ENCODE data around the gene DPH1.

The DPH1 gene

GRCh38 chr17:2027528-2028233 is 2.3 kb upstream of the DPH1 start:
- TF ChIP-seq POLR2A (IDR thresholded peaks at IDR 0.05; ENCODE audit: low read depth, low read length) = no peak
- FAIRE-seq (no peak), DNase-seq (ENCODE audit: insufficient read length, low spot score) (no peak)

- FAIRE-seq (no peak), DNase-seq (ENCODE audit: insufficient read length, low spot score) (no peak)
- TF ChIP-seq POLR2A (IDR thresholded peaks at IDR 0.05; ENCODE audit: low read depth, low read length) = no peak
Measured at GRCh38 chr17:2028234-2028614, 1.7 kb upstream of the DPH1 start.

- FAIRE-seq = no peak
- no peak for TF ChIP-seq POLR2A (IDR thresholded peaks at IDR 0.05; ENCODE audit: low read depth, low read length)
- DNase-seq (ENCODE audit: insufficient read length, low spot score) = no peak
Measured at GRCh38 chr17:2028737-2029136, 1.2 kb upstream of the DPH1 start.

GRCh38 chr17:2030779-2031163 is 818 bp downstream of the DPH1 start:
- FAIRE-seq = no peak
- no peak for DNase-seq (ENCODE audit: insufficient read length, low spot score)

GRCh38 chr17:2033153-2033552 is 3.2 kb downstream of the DPH1 start:
- no peak for DNase-seq (ENCODE audit: insufficient read length, low spot score)
- TF ChIP-seq POLR2A (IDR thresholded peaks at IDR 0.05; ENCODE audit: low read depth, low read length) = no peak
- no peak for FAIRE-seq

More at GRCh38 chr17:2030779-2031163, 818 bp downstream of the DPH1 start:
- TF ChIP-seq POLR2A (IDR thresholded peaks at IDR 0.05; ENCODE audit: low read depth, low read length) = no peak

DNA sequence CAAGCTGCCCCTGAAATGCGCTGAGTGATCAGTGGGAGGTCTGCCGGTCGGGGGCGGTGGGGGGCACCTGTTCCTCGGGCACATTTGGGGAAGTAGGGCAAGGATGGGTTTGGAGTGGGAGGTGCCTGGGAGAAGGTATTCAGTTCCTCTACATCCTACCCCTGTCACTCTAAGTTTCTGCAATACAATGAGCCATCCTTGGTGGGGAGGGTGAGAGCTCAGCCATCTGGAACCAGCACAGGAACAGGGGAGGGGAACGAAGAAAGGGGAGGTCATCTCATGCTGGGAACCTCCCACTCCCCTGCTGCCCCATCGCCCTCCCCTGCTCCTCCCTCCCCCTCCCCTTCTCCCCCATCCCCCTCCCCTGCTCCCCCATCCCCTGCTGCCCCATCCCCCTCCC is 4.2 kb downstream of the DPH1 start:
- FAIRE-seq (no peak), DNase-seq (ENCODE audit: insufficient read length, low spot score) (no peak)
- no peak for TF ChIP-seq POLR2A (IDR thresholded peaks at IDR 0.05; ENCODE audit: low read depth, low read length)

DNA sequence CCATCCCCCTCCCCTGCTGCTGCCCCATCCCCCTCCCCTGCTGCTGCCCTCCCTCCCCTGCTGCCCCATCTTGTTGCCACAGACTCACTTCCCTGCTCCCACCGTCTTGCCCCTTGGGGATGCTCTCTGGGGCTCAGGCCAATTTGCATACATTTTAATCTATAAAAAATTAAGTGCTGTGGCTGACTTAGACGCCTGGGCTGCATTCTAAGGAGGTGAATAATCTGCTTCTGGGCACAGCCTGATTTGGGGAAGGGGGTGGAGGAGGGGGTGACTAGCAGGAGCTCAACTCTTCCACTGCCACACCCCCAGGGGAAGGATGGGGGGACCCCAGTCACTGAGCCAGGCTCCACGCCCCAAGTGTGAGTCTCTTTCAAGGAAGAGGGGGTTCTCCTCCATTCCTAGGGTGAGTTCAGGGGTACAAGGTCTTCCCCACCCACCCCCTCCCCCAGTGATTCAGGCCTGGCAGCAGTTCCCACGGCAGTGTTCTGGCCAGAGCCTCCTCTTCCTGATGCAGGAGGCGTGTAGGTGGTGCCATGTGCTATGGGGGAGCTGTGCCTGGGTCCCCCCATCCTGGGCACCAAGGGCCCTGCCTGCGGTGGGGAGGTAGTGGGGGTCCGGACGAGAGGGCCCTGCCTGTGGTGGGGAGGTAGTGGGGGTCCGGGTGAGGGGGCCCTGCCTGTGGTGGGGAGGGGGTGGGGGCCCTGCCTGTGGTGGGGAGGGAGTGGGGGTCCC is 5.0 kb downstream of the DPH1 start:
- DNase-seq (ENCODE audit: insufficient read length, low spot score) = no peak

GRCh38 chr17:2035541-2036488 is 5.9 kb downstream of the DPH1 start:
- no peak for FAIRE-seq
- TF ChIP-seq POLR2A (IDR thresholded peaks at IDR 0.05; ENCODE audit: low read depth, low read length) = no peak
- DNase-seq (ENCODE audit: insufficient read length, low spot score) = no peak

More for the DNA sequence above, 5.0 kb downstream of the DPH1 start:
- FAIRE-seq = no peak
- no peak for TF ChIP-seq POLR2A (IDR thresholded peaks at IDR 0.05; ENCODE audit: low read depth, low read length)

- no peak for TF ChIP-seq POLR2A (IDR thresholded peaks at IDR 0.05; ENCODE audit: low read depth, low read length)
- DNase-seq (ENCODE audit: insufficient read length, low spot score) (no peak), FAIRE-seq (no peak)
Measured at GRCh38 chr17:2037155-2037554, 7.2 kb downstream of the DPH1 start.

GRCh38 chr17:2040219-2040827 is 10.4 kb downstream of the DPH1 start:
- FAIRE-seq (no peak), DNase-seq (ENCODE audit: insufficient read length, low spot score) (no peak)
- no peak for TF ChIP-seq POLR2A (IDR thresholded peaks at IDR 0.05; ENCODE audit: low read depth, low read length)

DNA sequence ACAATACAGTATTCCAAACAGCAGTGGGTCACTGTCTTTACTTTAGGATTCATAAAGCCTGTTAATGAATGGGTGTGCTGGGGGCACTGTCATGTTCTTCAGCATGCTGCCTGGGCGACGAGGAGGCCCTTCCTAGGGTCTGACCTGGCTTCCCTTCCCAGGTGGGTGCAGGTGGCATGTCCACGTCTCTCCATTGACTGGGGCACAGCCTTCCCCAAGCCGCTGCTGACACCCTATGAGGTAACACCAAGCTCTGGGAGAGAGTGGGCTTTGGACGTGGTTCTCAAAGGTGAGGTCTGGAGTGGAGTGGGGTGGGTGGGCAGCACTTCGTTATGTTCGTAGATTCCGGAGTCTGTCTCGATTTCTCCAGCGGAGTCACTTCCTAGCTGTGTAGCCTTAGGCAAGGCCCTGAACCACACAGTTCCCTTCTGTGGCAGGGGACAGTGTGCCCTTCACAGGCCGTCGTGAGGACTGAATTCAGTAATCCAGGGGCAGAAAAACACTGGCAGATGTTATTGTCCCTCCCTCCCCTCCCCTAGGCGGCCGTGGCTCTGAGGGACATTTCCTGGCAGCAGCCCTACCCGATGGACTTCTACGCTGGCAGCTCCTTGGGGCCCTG is 11.1 kb downstream of the DPH1 start:
- TF ChIP-seq POLR2A (IDR thresholded peaks at IDR 0.05; ENCODE audit: low read depth, low read length) = no peak
- no peak for DNase-seq (ENCODE audit: insufficient read length, low spot score)
- FAIRE-seq = no peak

GRCh38 chr17:2041561-2042389 is 11.8 kb downstream of the DPH1 start, which contains the start of gene OVCA2:
Gene OVCA2, plus strand, starts transcription at chr17:2042022. Its CDS starts 26 bp downstream, at chr17:2042048.
- no peak for FAIRE-seq
- TF ChIP-seq POLR2A (IDR thresholded peaks at IDR 0.05; ENCODE audit: low read depth, low read length) = peak; percentile 42
- DNase-seq (ENCODE audit: insufficient read length, low spot score) = peak; percentile 87
